A549 (cell line): Measurements from ENCODE around the gene SHISAL2A. TPM values are rescaled to one million over a fixed set of nuclear protein-coding genes. Genes with fewer than 3 reads are reported as not detected.

Source experiments
- ATAC-seq, 2 experiments: fragments of 200-7000 bp in 1 of 2; fragments of >200 bp in 1 of 2; cut with Nextera tagmentation in 1 of 2; cut with Tn5 transposase in 1 of 2; 3 replicates each; pipeline versions ENCODE4 v1.8.0 to v1.9.1; 2018 to 2020; ENCODE audit warnings: mild to moderate bottlenecking in 1 of 2, moderate library complexity in 1 of 2
- CTCF ChIA-PET: fragments of 300-600 bp; sonication (Branson Sonifier 250); formaldehyde crosslinking; extraction: SDS; loops from one replicate; lab custom pipeline; 2021; ENCODE audit warnings: antibody characterized with exemption, inconsistent platforms; lab: Yijun Ruan, JAX
- POLR2A ChIA-PET: fragments of 350-600 bp; formaldehyde crosslinking; extraction: SDS; loops from one replicate; lab custom pipeline; 2021; ENCODE audit warnings: antibody characterized with exemption, inconsistent platforms; lab: Yijun Ruan, JAX
- DNase-seq, 2 experiments: peaks; one replicate each; pipeline versions ENCODE4 v3.0.0 to v3.0.0-alpha.2; 2011 to 2016; ENCODE audit warnings: low read depth in 1 of 2, low spot score in 1 of 2
- FAIRE-seq: peaks from 2 replicates; lab custom pipeline; 2011; peaks lifted over from hg19 to GRCh38; lab: Jason Lieb, UNC
- H3K27ac ChIP-seq, 2 experiments: fragments of >200 bp; sonication (Bioruptor Twin); formaldehyde crosslinking; 3 replicates each; pipeline ENCODE4 v1.5.1; 2016 to 2017
- H3K4me1 ChIP-seq: fragments of >200 bp; sonication (Bioruptor Twin); formaldehyde crosslinking; 3 replicates; pipeline ENCODE4 v1.6.1; 2016
- H3K4me2 ChIP-seq: fragments of >200 bp; sonication (Bioruptor Twin); formaldehyde crosslinking; 3 replicates; pipeline ENCODE4 v1.6.1; 2016
- H3K4me3 ChIP-seq: fragments of >200 bp; sonication (Bioruptor Twin); formaldehyde crosslinking; 3 replicates; pipeline ENCODE4 v1.5.1; 2016
- H3K9me3 ChIP-seq: fragments of >200 bp; sonication (Bioruptor Twin); formaldehyde crosslinking; 3 replicates; pipeline ENCODE4 v1.6.1; 2016
- ATOH8 ChIP-seq: fragments of 250-450 bp; sonication (Bioruptor Pico); IDR thresholded peaks from 2 replicates; pipeline ENCODE4 v1.5.0; 2020; ENCODE audit warnings: low read depth, mild to moderate bottlenecking, moderate library complexity
- CHD4 ChIP-seq: fragments of 200-600 bp; sonication (generic); IDR thresholded peaks from 2 replicates; pipeline ENCODE4 v1.6.1; 2016; ENCODE audit warnings: antibody characterized with exemption, mild to moderate bottlenecking, borderline replicate concordance
- EHMT2 ChIP-seq: fragments of 200-600 bp; sonication (generic); IDR thresholded peaks from 2 replicates; pipeline ENCODE4 v1.6.1; 2016; ENCODE audit warnings: antibody characterized with exemption, low read depth, mild to moderate bottlenecking, moderate library complexity
- ESRRA ChIP-seq: fragments of 150-350 bp; IDR thresholded peaks from 2 replicates; pipeline ENCODE4 v1.6.1; 2014; ENCODE audit warnings: mild to moderate bottlenecking, low read length, borderline replicate concordance
- JUNB ChIP-seq: fragments of >200 bp; sonication (Bioruptor Twin); formaldehyde crosslinking; IDR thresholded peaks from 2 replicates; pipeline ENCODE4 v1.6.1; 2016
- KDM1A ChIP-seq: fragments of 200-600 bp; sonication (generic); IDR thresholded peaks from 2 replicates; pipeline ENCODE4 v1.6.1; 2016; ENCODE audit warnings: low read depth, mild to moderate bottlenecking
- KDM5A ChIP-seq: fragments of 200-600 bp; sonication (generic); IDR thresholded peaks from 2 replicates; pipeline ENCODE4 v1.6.1; 2016; ENCODE audit warnings: antibody characterized with exemption, mild to moderate bottlenecking
- NR3C1 ChIP-seq: fragments of >200 bp; sonication (Bioruptor Twin); formaldehyde crosslinking; IDR thresholded peaks from 3 replicates; pipeline ENCODE4 v1.6.1; 2017
- PBX3 ChIP-seq: IDR thresholded peaks from 2 replicates; pipeline ENCODE4 v1.6.1; 2012
- PHF8 ChIP-seq: fragments of 200-600 bp; sonication (generic); IDR thresholded peaks from 2 replicates; pipeline ENCODE4 v1.6.1; 2016; ENCODE audit warnings: low read depth, mild to moderate bottlenecking, antibody characterized with exemption, moderate library complexity, borderline replicate concordance
- POLR2AphosphoS2 ChIP-seq: conservative IDR thresholded peaks from 2 replicates; pipeline ENCODE4 v1.6.1; 2012; ENCODE audit warnings: low read length, improper control_type of control experiment, inconsistent platforms
- RCOR1 ChIP-seq: fragments of 150-350 bp; IDR thresholded peaks from 2 replicates; pipeline ENCODE4 v1.6.1; 2014; ENCODE audit warnings: antibody characterized with exemption, low read length, low read depth
- RFX5 ChIP-seq: fragments of 450-650 bp; IDR thresholded peaks from 2 replicates; pipeline ENCODE4 v1.7.1; 2014; ENCODE audit warnings: antibody characterized with exemption, mild to moderate bottlenecking, moderate library complexity
- SMC3 ChIP-seq: fragments of >200 bp; sonication (Bioruptor Twin); formaldehyde crosslinking; IDR thresholded peaks from 3 replicates; pipeline ENCODE4 v1.6.1; 2018; ENCODE audit warnings: inconsistent platforms
- TP53 ChIP-seq: fragments of 250-450 bp; sonication (Bioruptor Pico); IDR thresholded peaks from 2 replicates; pipeline ENCODE4 v1.5.0; 2021; ENCODE audit warnings: mild to moderate bottlenecking, moderate library complexity
- ZC3H11A ChIP-seq: fragments of 450-650 bp; IDR thresholded peaks from 2 replicates; pipeline ENCODE4 v1.6.1; 2014; ENCODE audit warnings: antibody characterized with exemption, mild to moderate bottlenecking
- WGBS: methylation state at CpG from one replicate; pipeline ENCODE4 v1.1.6; 2017; ENCODE audit errors: missing lambda C conversion rate; 5-methylcytosine and 5-hydroxymethylcytosine counted together
- polyA plus RNA-seq, 4 experiments: library from polyadenylated mRNA; depleted of rRNA in 3 of 4; stranded (reverse); fragments of >200 nt; fragmentation: RNase III in 1 of 4; extraction: RNeasy Plus Mini Kit Qiagen cat#74134 plus additional on column Dnase treatment in 1 of 4; gene quantifications; 2 replicates in 3 of 4; 3 replicates in 1 of 4; pipeline ENCODE4 v1.2.3, GENCODE V29; 2011 to 2017
- TF ChIP-seq, protein P1 (sequence below): fragments of 200-600 bp; sonication (generic); IDR thresholded peaks from 2 replicates; pipeline ENCODE4 v1.6.1; 2016; ENCODE audit warnings: antibody characterized with exemption, mild to moderate bottlenecking, moderate library complexity
- TF ChIP-seq, protein P2 (sequence below): fragments of 150-350 bp; IDR thresholded peaks from 2 replicates; pipeline ENCODE4 v1.6.1; 2014; ENCODE audit warnings: low read depth, mild to moderate bottlenecking, low read length

SHISAL2A gene
- polyA plus RNA-seq, 2 of the 4 experiments (the other 2 are of a cell fraction): not detected

DNA sequence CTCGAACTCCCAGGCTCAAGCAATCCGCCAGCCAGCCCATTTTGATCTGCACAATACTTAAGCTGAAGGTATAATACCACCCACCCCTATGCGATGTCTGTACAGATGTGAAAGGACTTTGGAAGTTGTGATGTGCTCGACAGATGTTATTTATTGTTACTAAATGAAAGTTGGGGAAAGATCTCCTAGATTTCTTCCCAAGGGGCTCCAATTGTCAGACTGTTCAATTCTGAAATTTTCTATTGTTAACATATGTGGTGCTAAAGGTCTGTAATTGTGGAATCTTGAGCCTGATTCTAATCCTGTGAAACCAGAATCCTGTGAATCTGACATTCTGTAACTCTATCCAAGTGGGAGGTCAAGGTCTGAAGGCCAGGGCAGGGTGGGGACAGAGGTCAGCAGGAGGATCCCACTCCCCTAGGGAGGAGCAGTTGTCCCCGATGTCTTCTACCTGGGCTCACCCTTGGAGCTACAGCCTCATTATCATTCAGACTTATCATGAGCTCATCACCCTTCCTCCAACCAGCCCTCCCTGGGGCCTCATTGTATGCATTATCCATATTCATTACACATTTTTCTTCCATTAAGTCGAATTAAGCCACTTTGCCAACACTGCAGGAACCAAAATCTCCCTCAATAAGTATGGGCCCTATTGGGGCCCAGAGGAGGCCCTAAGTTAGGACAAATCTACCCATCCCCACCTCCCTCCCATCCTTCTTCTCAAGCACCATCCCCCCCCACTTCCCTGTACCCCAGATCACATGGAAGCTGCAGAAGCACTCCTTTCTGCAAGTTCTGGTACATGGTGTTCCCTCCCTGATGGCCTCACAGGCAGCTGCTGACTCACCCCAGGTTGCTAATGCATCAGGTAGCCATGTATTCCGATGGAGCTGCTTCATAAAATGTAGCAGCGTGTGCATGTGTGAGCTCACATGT, 32.3 kb downstream of the SHISAL2A start:
- DNase-seq (no peak), ATAC-seq (no peak), FAIRE-seq (no peak)
- H3K9me3 ChIP-seq: no peaks in the 10 kb centered on the region
- H3K4me1 ChIP-seq: peaks cover 31% of the 10 kb centered on the region
- ChIA-PET CTCF (interaction anchor here (0.9 to 1.7 kb wide), 3 partner anchors 16 to 538 kb away, joined by 3 to 5 read pairs (median 3); no protein-coding TSS in a partner anchor), POLR2A (no interaction called here)
- H3K4me3 ChIP-seq: no peak overlapping the region
- peak overlapping the region; percentile 41 to 74; a peak in 1 of 6 replicates for H3K27ac ChIP-seq
- H3K4me2 ChIP-seq: peak overlapping the region; percentile 32; the same call in 1 of the 3 replicates
- 87% methylated on average over 7 of the region's 8 CpGs for WGBS
- no peak for TF ChIP-seq POLR2AphosphoS2

GRCh38 chr1:52667290-52667689, 34.3 kb downstream of the SHISAL2A start:
- H3K27ac ChIP-seq: peak overlapping the region in 1 of 2 experiments; percentile 74; a peak in 1 of 6 replicates
- no peak for ATAC-seq
- TF ChIP-seq ATOH8: no peak
- TF ChIP-seq SMC3: no peak
- TF ChIP-seq, protein P1, sequence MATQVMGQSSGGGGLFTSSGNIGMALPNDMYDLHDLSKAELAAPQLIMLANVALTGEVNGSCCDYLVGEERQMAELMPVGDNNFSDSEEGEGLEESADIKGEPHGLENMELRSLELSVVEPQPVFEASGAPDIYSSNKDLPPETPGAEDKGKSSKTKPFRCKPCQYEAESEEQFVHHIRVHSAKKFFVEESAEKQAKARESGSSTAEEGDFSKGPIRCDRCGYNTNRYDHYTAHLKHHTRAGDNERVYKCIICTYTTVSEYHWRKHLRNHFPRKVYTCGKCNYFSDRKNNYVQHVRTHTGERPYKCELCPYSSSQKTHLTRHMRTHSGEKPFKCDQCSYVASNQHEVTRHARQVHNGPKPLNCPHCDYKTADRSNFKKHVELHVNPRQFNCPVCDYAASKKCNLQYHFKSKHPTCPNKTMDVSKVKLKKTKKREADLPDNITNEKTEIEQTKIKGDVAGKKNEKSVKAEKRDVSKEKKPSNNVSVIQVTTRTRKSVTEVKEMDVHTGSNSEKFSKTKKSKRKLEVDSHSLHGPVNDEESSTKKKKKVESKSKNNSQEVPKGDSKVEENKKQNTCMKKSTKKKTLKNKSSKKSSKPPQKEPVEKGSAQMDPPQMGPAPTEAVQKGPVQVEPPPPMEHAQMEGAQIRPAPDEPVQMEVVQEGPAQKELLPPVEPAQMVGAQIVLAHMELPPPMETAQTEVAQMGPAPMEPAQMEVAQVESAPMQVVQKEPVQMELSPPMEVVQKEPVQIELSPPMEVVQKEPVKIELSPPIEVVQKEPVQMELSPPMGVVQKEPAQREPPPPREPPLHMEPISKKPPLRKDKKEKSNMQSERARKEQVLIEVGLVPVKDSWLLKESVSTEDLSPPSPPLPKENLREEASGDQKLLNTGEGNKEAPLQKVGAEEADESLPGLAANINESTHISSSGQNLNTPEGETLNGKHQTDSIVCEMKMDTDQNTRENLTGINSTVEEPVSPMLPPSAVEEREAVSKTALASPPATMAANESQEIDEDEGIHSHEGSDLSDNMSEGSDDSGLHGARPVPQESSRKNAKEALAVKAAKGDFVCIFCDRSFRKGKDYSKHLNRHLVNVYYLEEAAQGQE: no peak
- no peak for TF ChIP-seq PHF8
- no peak for TF ChIP-seq ESRRA
- TF ChIP-seq EHMT2: no peak
- no peak for TF ChIP-seq PBX3
- TF ChIP-seq, all 56 proteins: peak for 0
- FAIRE-seq (no peak), DNase-seq (no peak)
- CTCF ChIA-PET: interaction anchor here (0.6 to 1.8 kb wide), 6 partner anchors 11 to 900 kb away, joined by 3 to 5 read pairs (median 4); partner anchors contain the start of gene TUT4
- Histone ChIP-seq H3K4me3 (no peak overlapping the region), H3K4me1 (peaks cover 26% of the 10 kb centered on the region), H3K4me2 (no peak overlapping the region), H3K9me3 (no peaks in the 10 kb centered on the region)
- 67% methylated on average over 5 of the region's 5 CpGs for WGBS
- POLR2A ChIA-PET: no interaction called here

- ChIA-PET POLR2A (interaction anchor here (0.5 to 1.2 kb wide), 2 partner anchors 15 to 115 kb away, joined by 3 read pairs; partner anchors contain the start of gene TUT4), CTCF (interaction anchor here (1.8 kb wide), 2 partner anchors 11 to 18 kb away, joined by 4 read pairs; no protein-coding TSS in a partner anchor)
- 61% methylated on average over 3 of the region's 3 CpGs for WGBS
- peaks cover 21% of the 10 kb centered on the region for H3K4me1 ChIP-seq
- no peak overlapping the region for H3K4me3 ChIP-seq
- FAIRE-seq: no peak
- TF ChIP-seq, protein P2, sequence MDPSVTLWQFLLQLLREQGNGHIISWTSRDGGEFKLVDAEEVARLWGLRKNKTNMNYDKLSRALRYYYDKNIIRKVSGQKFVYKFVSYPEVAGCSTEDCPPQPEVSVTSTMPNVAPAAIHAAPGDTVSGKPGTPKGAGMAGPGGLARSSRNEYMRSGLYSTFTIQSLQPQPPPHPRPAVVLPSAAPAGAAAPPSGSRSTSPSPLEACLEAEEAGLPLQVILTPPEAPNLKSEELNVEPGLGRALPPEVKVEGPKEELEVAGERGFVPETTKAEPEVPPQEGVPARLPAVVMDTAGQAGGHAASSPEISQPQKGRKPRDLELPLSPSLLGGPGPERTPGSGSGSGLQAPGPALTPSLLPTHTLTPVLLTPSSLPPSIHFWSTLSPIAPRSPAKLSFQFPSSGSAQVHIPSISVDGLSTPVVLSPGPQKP: no peak
- TF ChIP-seq CHD4: no peak
- TF ChIP-seq RFX5: no peak
- no peak for TF ChIP-seq ZC3H11A
- no peak for TF ChIP-seq NR3C1
- TF ChIP-seq RCOR1: no peak
- no peak for TF ChIP-seq TP53 (CRISPR knock-in tag)
- TF ChIP-seq KDM5A: no peak
- TF ChIP-seq JUNB: no peak
- no peak for TF ChIP-seq KDM1A
- ATAC-seq: no peak
- DNase-seq: no peak
- H3K4me2 ChIP-seq: no peak overlapping the region
- H3K9me3 ChIP-seq: no peaks in the 10 kb centered on the region
- H3K27ac ChIP-seq: peak overlapping the region in 1 of 2 experiments; percentile 74; a peak in 1 of 6 replicates
Observed at GRCh38 chr1:52667984-52668383, 35.0 kb downstream of the SHISAL2A start.
